Mesenchymal stem cell (in vitro differentiated cells and primary cell): ENCODE data around the gene SKOR1.

ENCODE experiments used
- DNase-seq: peaks from one replicate; pipeline ENCODE4 v3.0.0-alpha.2; 2013
- H2AFZ ChIP-seq: one replicate; pipeline ENCODE4 v1.6.1; 2013; ENCODE audit warnings: low read depth, mild to moderate bottlenecking, control low read depth, inconsistent platforms, low read length, moderate library complexity
- H2AK5ac ChIP-seq: 2 replicates; pipeline ENCODE4 v1.6.1; 2013; ENCODE audit warnings: low read length, moderate library complexity, mild to moderate bottlenecking, inconsistent platforms; ENCODE audit not compliant: severe bottlenecking
- H2BK120ac ChIP-seq: one replicate; pipeline ENCODE4 v1.6.1; 2013; ENCODE audit warnings: low read depth, mild to moderate bottlenecking, inconsistent platforms, low read length, moderate library complexity
- H2BK12ac ChIP-seq, 2 experiments: one replicate each; pipeline ENCODE4 v1.6.1; 2013; ENCODE audit warnings: inconsistent platforms in 2 of 2, low read length in 2 of 2, mild to moderate bottlenecking in 2 of 2, moderate library complexity in 2 of 2, control low read depth in 1 of 2
- H2BK15ac ChIP-seq: one replicate; pipeline ENCODE4 v1.6.1; 2013; ENCODE audit warnings: mild to moderate bottlenecking, low read depth, inconsistent platforms; ENCODE audit not compliant: poor library complexity, severe bottlenecking
- H2BK5ac ChIP-seq: 2 replicates; pipeline ENCODE4 v1.6.1; 2013; ENCODE audit warnings: low read depth, mild to moderate bottlenecking, low read length, control low read depth, inconsistent platforms; ENCODE audit not compliant: poor library complexity, severe bottlenecking
- H3K14ac ChIP-seq, 2 experiments: one replicate each; pipeline ENCODE4 v1.6.1; 2013; ENCODE audit warnings: inconsistent platforms in 2 of 2, low read length in 2 of 2, control low read depth in 1 of 2, mild to moderate bottlenecking in 1 of 2, moderate library complexity in 1 of 2
- H3K18ac ChIP-seq, 2 experiments: one replicate each; pipeline ENCODE4 v1.6.1; 2013; ENCODE audit warnings: inconsistent platforms in 2 of 2, low read length in 2 of 2, control low read depth in 1 of 2, low read depth in 1 of 2, mild to moderate bottlenecking in 1 of 2
- H3K23ac ChIP-seq, 2 experiments: one replicate each; pipeline ENCODE4 v1.6.1; 2013; ENCODE audit warnings: inconsistent platforms in 2 of 2, low read length in 2 of 2, mild to moderate bottlenecking in 2 of 2, moderate library complexity in 2 of 2, control low read depth in 1 of 2
- H3K27ac ChIP-seq: 2 replicates; pipeline ENCODE4 v1.5.1; 2013; ENCODE audit warnings: mild to moderate bottlenecking, moderate library complexity, low read length, control low read depth, inconsistent platforms; ENCODE audit not compliant: poor library complexity, severe bottlenecking
- H3K27me3 ChIP-seq, 2 experiments: 2 replicates each; pipeline versions ENCODE4 v1.6.1 to v1.7.0; 2013; ENCODE audit warnings: low read length in 2 of 2, mild to moderate bottlenecking in 2 of 2, moderate library complexity in 2 of 2, control low read depth in 1 of 2, inconsistent platforms in 1 of 2; ENCODE audit not compliant: control insufficient read depth in 1 of 2, insufficient read depth in 1 of 2
- H3K36me3 ChIP-seq, 2 experiments: 2 replicates each; pipeline versions ENCODE4 v1.6.1 to v1.7.0; 2013; ENCODE audit warnings: low read length in 2 of 2, control low read depth in 1 of 2, inconsistent platforms in 1 of 2, low read depth in 1 of 2, mild to moderate bottlenecking in 1 of 2; ENCODE audit not compliant: insufficient read depth in 2 of 2, control insufficient read depth in 1 of 2
- H3K4ac ChIP-seq, 2 experiments: one replicate each; pipeline ENCODE4 v1.6.1; 2013; ENCODE audit warnings: inconsistent platforms in 2 of 2, low read length in 2 of 2, mild to moderate bottlenecking in 2 of 2, moderate library complexity in 2 of 2, control low read depth in 1 of 2, low read depth in 1 of 2
- H3K4me1 ChIP-seq: 2 replicates; pipeline ENCODE4 v1.6.1; 2013; ENCODE audit warnings: low read depth, low read length, control low read depth; ENCODE audit not compliant: control insufficient read depth, insufficient read depth
- H3K4me2 ChIP-seq: 2 replicates; pipeline ENCODE4 v1.6.1; 2013; ENCODE audit warnings: low read length, mild to moderate bottlenecking, inconsistent platforms; ENCODE audit not compliant: poor library complexity, severe bottlenecking
- H3K4me3 ChIP-seq, 2 experiments: 2 replicates each; pipeline versions ENCODE4 v1.5.1 to v1.7.0; 2013; ENCODE audit warnings: low read length in 2 of 2, mild to moderate bottlenecking in 2 of 2, control low read depth in 1 of 2, low read depth in 1 of 2; ENCODE audit not compliant: insufficient read depth in 1 of 2
- H3K79me1 ChIP-seq: replicated peaks from 2 replicates; pipeline ENCODE4 v1.6.1; 2013; ENCODE audit warnings: mild to moderate bottlenecking, control low read depth, low read length, inconsistent platforms; ENCODE audit not compliant: poor library complexity, severe bottlenecking
- H3K9ac ChIP-seq: 2 replicates; pipeline ENCODE4 v1.7.0; 2013; ENCODE audit warnings: mild to moderate bottlenecking, low read length, moderate library complexity
- H3K9me3 ChIP-seq: 2 replicates; pipeline ENCODE4 v1.7.0; 2013; ENCODE audit warnings: mild to moderate bottlenecking, low read length; ENCODE audit not compliant: control insufficient read depth
- H4K8ac ChIP-seq: one replicate; pipeline ENCODE4 v1.6.1; 2013; ENCODE audit warnings: inconsistent platforms, mild to moderate bottlenecking, low read length, moderate library complexity
- H4K91ac ChIP-seq: one replicate; pipeline ENCODE4 v1.6.1; 2013; ENCODE audit warnings: mild to moderate bottlenecking, low read length, inconsistent platforms
- WGBS: methylation state at CpG from one replicate; pipeline ENCODE4 v1.1.7; 2013; ENCODE audit warnings: mixed read lengths; 5-methylcytosine and 5-hydroxymethylcytosine counted together

SKOR1 gene

GRCh38 chr15:67832031-67832551 lies 6.8 kb downstream of the SKOR1 start:
- H3K4ac ChIP-seq = no peak overlapping the region
- no peak overlapping the region for H4K8ac ChIP-seq
- DNase-seq = no peak
- no peak overlapping the region for H2BK120ac ChIP-seq
- H2BK5ac ChIP-seq = no peak overlapping the region
- H2BK15ac ChIP-seq = no peak overlapping the region
- no peak overlapping the region for H2BK12ac ChIP-seq
- H3K27ac ChIP-seq = no peak overlapping the region
- H3K23ac ChIP-seq = no peak overlapping the region
- no peak overlapping the region for H3K4me3 ChIP-seq
- no peaks in the 10 kb centered on the region for H3K9me3 ChIP-seq
- peaks cover 89% of the 10 kb centered on the region in 2 experiments for H3K27me3 ChIP-seq
- no peak overlapping the region for H3K9ac ChIP-seq
- H2AK5ac ChIP-seq = no peak overlapping the region
- no peaks in the 10 kb centered on the region for H3K36me3 ChIP-seq
- H2AFZ ChIP-seq = no peak overlapping the region
- H3K79me1 ChIP-seq = no peaks in the 10 kb centered on the region
- no peak overlapping the region for H4K91ac ChIP-seq
- no peak overlapping the region for H3K18ac ChIP-seq
- 48% methylated on average over 9 of the region's 9 CpGs for WGBS
- H3K4me1 ChIP-seq = peaks cover 22% of the 10 kb centered on the region
- H3K4me2 ChIP-seq = no peak overlapping the region
- no peak overlapping the region for H3K14ac ChIP-seq

GRCh38 chr15:67832897-67833709 lies 7.8 kb downstream of the SKOR1 start:
- H3K4ac ChIP-seq = no peak overlapping the region
- H2AK5ac ChIP-seq = no peak overlapping the region
- H3K18ac ChIP-seq = no peak overlapping the region
- no peak overlapping the region for H2BK12ac ChIP-seq
- peak overlapping the region; percentile 38 to 67 for H3K4me3 ChIP-seq
- no peaks in the 10 kb centered on the region for H3K36me3 ChIP-seq
- no peak overlapping the region for H3K14ac ChIP-seq
- no peak overlapping the region for H3K27ac ChIP-seq
- H4K91ac ChIP-seq = no peak overlapping the region
- H2AFZ ChIP-seq = no peak overlapping the region
- no peak for DNase-seq
- no peaks in the 10 kb centered on the region for H3K79me1 ChIP-seq
- WGBS = 3% methylated on average over 31 of the region's 32 CpGs
- H3K4me1 ChIP-seq = peaks cover 20% of the 10 kb centered on the region
- no peak overlapping the region for H3K23ac ChIP-seq
- H2BK120ac ChIP-seq = no peak overlapping the region
- no peak overlapping the region for H3K9ac ChIP-seq
- H2BK15ac ChIP-seq = no peak overlapping the region
- no peak overlapping the region for H2BK5ac ChIP-seq
- peak overlapping the region; percentile 77 for H3K4me2 ChIP-seq
- peaks cover 89 to 93% of the 10 kb centered on the region in 2 experiments for H3K27me3 ChIP-seq
- no peak overlapping the region for H4K8ac ChIP-seq
- no peaks in the 10 kb centered on the region for H3K9me3 ChIP-seq

DNA sequence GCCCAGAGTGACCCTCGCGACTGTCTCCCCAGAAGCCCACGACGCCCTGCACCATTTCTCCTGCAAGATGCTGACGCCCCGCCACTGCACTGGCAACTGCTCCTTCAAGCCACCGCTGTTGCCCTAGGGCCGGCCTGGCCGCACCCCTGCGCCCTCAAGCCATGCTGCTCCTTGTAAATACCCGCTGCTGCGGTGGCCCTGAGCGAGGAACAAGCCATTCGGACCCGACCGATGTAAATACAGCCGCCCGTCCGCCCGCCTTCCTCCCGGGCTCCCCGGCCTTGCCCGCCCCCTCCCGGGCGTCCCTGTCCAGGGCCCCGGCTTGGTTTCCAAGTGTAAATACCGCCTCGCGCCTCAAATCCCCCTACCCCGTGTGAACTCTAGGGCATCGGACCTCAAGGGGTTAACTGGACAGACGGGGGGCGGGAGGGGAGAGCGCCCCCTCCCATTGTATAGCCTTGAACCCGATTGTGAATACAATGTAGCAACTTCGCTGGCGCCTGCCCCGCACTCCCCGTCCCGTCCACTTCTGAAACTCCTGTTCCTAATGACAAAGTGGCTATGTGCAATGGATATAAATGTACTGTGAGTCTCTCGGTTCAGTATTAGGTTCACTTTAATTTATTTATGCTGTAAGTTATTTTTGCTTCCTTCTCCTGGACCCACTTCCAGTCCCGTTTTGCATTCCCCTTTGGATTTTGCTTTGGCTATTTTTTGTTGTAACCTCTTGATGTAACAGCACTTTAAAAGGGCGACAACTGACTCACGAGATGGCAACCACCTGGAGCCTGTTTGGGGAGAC lies 8.6 kb downstream of the SKOR1 start:
- Histone ChIP-seq H3K4me1 (peaks cover 23% of the 10 kb centered on the region), H4K91ac (no peak overlapping the region), H2BK12ac (no peak overlapping the region), H2AFZ (no peak overlapping the region), H2BK120ac (no peak overlapping the region), H2BK15ac (no peak overlapping the region), H3K4me2 (peak overlapping the region; percentile 77), H3K23ac (peak overlapping the region in 1 of 2 experiments; percentile 100), H3K18ac (no peak overlapping the region), H2BK5ac (no peak overlapping the region), H3K79me1 (no peaks in the 10 kb centered on the region), H3K27me3 (peaks cover 81 to 86% of the 10 kb centered on the region in 2 experiments), H3K9me3 (no peaks in the 10 kb centered on the region), H3K27ac (no peak overlapping the region), H3K14ac (no peak overlapping the region), H4K8ac (no peak overlapping the region), H3K36me3 (no peaks in the 10 kb centered on the region), H3K4me3 (peak overlapping the region in 1 of 2 experiments; percentile 67), H3K9ac (peak overlapping the region; percentile 22), H3K4ac (no peak overlapping the region), H2AK5ac (no peak overlapping the region)
- DNase-seq = peak; percentile 50
- WGBS = 1% methylated on average over 38 of the region's 44 CpGs
